BLaER1 treated with 17β-estradiol and CSF1 and Interleukin-3, amounts not matched to agents 10 nM and 100 nM (cell line): ENCODE measurements around the gene GPC5.

Source experiments
- H3K27ac ChIP-seq, 11 experiments: shearing (Covaris generic); formaldehyde crosslinking; 2 replicates each; pipeline ENCODE4 v1.8.1; 2022
- H3K27me3 ChIP-seq, 11 experiments: shearing (Covaris generic); formaldehyde crosslinking; 2 replicates each; pipeline ENCODE4 v1.8.1; 2022
- H3K36me3 ChIP-seq, 11 experiments: shearing (Covaris generic); formaldehyde crosslinking; 2 replicates each; pipeline ENCODE4 v1.8.1; 2022
- H3K4me1 ChIP-seq, 10 experiments: shearing (Covaris generic); formaldehyde crosslinking; 2 replicates each; pipeline ENCODE4 v1.8.1; 2022
- H3K4me2 ChIP-seq, 11 experiments: shearing (Covaris generic); formaldehyde crosslinking; 2 replicates each; pipeline ENCODE4 v1.8.1; 2022
- H3K4me3 ChIP-seq, 10 experiments: shearing (Covaris generic); formaldehyde crosslinking; 2 replicates each; pipeline ENCODE4 v1.8.1; 2022
- H3K9ac ChIP-seq, 11 experiments: shearing (Covaris generic); formaldehyde crosslinking; 2 replicates each; pipeline ENCODE4 v1.8.1; 2022
- H3K9me3 ChIP-seq, 11 experiments: shearing (Covaris generic); formaldehyde crosslinking; replicated peaks in 1 of 11; 2 replicates each; pipeline ENCODE4 v1.8.1; 2022
- H4K20me1 ChIP-seq, 11 experiments: shearing (Covaris generic); formaldehyde crosslinking; 2 replicates each; pipeline ENCODE4 v1.8.1; 2022
- Cebpa-rat ChIP-seq, 11 experiments: shearing (Covaris generic); IDR thresholded peaks; 2 replicates each; pipeline ENCODE4 v1.8.1; 2022

Gene GPC5

DNA sequence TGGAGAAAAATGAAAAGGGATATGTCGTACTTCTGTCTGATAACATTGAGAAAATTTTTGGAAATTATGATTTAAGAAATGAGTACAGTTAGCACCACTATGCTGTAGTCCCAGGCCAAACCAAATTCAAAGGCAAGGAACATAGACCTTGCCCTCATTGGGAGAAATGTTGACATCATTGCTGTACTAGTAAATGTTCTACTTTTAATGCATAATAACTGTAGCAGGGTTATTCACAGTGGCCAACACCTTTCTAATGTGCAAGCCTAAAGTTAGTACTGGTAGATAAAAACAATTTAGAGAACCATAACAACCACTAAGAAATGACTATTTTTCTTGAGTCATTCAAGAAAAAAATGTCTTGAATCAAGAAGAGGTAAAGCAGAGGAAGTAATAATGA is 1035.5 kb downstream of the GPC5 start:
- no peak for TF ChIP-seq Cebpa-rat (IDR thresholded peaks at IDR 0.05)
- no peak overlapping the region for H3K9ac ChIP-seq
- no peaks in the 10 kb centered on the region for H3K4me1 ChIP-seq
- H4K20me1 ChIP-seq: peaks cover 0 to 3% (median 0%) of the 10 kb centered on the region in 11 experiments; a peak in 1 of 22 replicates
- no peaks in the 10 kb centered on the region for H3K9me3 ChIP-seq
- no peaks in the 10 kb centered on the region for H3K27me3 ChIP-seq
- no peak overlapping the region for H3K27ac ChIP-seq
- H3K4me2 ChIP-seq: no peak overlapping the region
- H3K36me3 ChIP-seq: no peaks in the 10 kb centered on the region
- H3K4me3 ChIP-seq: no peak overlapping the region

DNA sequence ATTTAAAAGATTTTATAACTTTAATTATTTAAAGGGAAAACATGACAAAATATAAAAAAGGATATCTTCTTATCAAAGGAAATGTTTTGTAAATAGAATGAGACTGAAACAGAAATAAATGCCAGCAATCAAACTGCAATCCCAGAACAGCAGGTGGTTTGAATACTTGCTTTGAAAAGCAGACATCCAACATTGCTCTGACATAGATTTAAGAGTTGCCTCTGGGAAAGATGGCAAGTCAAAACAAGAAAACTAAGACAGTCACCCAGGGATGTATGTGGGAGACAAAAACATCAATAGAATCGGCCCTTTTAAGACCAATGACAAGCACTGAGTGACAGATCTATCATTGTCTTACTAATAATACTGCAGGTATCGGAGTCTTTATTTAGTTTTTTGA is 1038.5 kb downstream of the GPC5 start:
- H3K4me3 ChIP-seq: no peak overlapping the region
- H3K27me3 ChIP-seq: no peaks in the 10 kb centered on the region
- H3K9ac ChIP-seq: no peak overlapping the region
- no peaks in the 10 kb centered on the region for H3K4me1 ChIP-seq
- H3K4me2 ChIP-seq: no peak overlapping the region
- TF ChIP-seq Cebpa-rat (IDR thresholded peaks at IDR 0.05): no peak
- H3K27ac ChIP-seq: no peak overlapping the region
- peaks cover 0 to 3% (median 0%) of the 10 kb centered on the region in 11 experiments; a peak in 1 of 22 replicates for H4K20me1 ChIP-seq
- H3K36me3 ChIP-seq: no peaks in the 10 kb centered on the region
- H3K9me3 ChIP-seq: no peaks in the 10 kb centered on the region

DNA sequence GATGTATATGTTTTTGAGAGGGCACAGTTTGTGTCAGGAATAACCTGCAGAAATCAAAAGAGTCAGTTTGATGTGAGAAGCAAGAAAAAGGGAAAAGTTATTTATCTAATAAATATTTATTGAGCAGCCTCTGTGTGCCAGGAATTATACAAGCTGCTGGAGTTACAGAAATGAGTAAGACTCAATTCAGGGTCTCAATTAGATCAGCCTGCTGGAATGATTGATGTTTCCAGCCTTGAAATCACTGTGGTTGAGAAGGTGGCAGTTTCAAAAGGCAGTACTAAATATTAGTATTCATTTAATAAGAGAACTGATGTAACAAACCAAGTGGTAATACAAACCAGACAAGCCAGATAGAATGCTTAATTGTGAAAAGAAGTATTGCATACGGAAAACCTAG is 1045.8 kb downstream of the GPC5 start:
- Histone ChIP-seq H4K20me1 (no peaks in the 10 kb centered on the region), H3K27me3 (no peaks in the 10 kb centered on the region), H3K4me3 (no peak overlapping the region), H3K4me1 (no peaks in the 10 kb centered on the region), H3K9me3 (no peaks in the 10 kb centered on the region), H3K9ac (no peak overlapping the region), H3K27ac (no peak overlapping the region), H3K4me2 (no peak overlapping the region), H3K36me3 (no peaks in the 10 kb centered on the region)
- no peak for TF ChIP-seq Cebpa-rat (IDR thresholded peaks at IDR 0.05)

DNA sequence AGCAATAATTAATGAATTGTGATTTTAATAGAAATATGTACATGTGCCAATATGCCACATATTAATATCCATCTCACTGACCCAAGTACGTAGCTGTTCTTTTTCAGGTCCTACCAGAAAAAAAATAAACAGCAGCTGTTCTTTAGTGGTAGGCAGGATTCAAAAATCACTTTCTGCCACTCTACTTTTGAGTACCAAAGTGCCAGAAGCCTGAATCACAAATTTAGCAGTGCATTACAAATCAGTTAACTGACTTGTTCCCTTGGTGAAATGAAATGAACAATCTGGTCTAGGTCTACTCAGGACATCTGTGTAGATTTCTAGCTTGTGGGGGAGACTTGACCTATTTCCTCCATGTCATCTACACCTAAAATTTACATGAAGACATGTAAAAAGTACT is 1052.6 kb downstream of the GPC5 start:
- H4K20me1 ChIP-seq: no peaks in the 10 kb centered on the region
- H3K27me3 ChIP-seq: no peaks in the 10 kb centered on the region
- no peak overlapping the region for H3K4me2 ChIP-seq
- H3K27ac ChIP-seq: no peak overlapping the region
- TF ChIP-seq Cebpa-rat (IDR thresholded peaks at IDR 0.05): no peak
- no peaks in the 10 kb centered on the region for H3K9me3 ChIP-seq
- H3K9ac ChIP-seq: no peak overlapping the region
- H3K4me1 ChIP-seq: no peaks in the 10 kb centered on the region
- H3K36me3 ChIP-seq: no peaks in the 10 kb centered on the region
- no peak overlapping the region for H3K4me3 ChIP-seq

DNA sequence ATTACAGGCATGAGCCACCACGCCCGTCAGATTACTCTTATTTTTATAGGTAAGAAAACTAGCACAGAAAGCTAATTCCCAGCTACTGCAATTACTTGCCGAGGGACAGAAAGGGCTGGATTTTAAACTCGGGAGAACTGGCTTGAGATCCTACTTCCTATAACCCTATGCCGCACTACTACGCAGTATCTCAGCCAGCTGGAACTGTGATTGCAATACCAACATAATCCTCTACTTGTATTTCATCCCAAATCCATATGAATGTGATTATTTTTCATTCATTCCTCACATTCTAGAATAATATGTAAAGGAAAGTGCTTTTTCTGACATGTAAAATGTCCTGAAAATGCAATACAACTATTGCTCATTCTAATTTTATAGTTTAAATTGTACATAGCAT is 1054.4 kb downstream of the GPC5 start:
- Histone ChIP-seq H3K9me3 (no peaks in the 10 kb centered on the region), H3K4me2 (no peak overlapping the region), H3K27ac (no peak overlapping the region), H3K27me3 (no peaks in the 10 kb centered on the region), H4K20me1 (no peaks in the 10 kb centered on the region), H3K36me3 (no peaks in the 10 kb centered on the region), H3K4me1 (no peaks in the 10 kb centered on the region), H3K9ac (no peak overlapping the region), H3K4me3 (no peak overlapping the region)
- no peak for TF ChIP-seq Cebpa-rat (IDR thresholded peaks at IDR 0.05)

DNA sequence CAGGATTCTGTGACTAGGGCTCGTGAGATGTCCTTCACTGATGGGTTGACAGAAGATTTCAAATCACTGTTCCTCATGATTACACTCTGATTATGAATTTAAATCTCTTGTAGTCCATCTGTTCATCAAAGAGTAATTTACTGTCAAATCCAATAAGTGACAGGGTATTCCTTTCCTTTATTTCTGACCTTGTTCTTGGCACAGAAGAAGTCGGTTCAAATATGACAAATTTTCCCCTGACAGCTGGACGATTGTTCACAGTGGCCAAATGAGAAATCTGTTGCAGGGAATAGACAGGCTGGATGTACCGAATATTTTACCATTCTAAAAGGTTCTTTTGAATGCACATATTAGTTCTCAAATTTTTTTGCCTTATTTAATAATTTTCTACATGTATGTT is 1060.9 kb downstream of the GPC5 start:
- Histone ChIP-seq H3K9me3 (no peaks in the 10 kb centered on the region), H4K20me1 (no peaks in the 10 kb centered on the region), H3K4me2 (no peak overlapping the region), H3K4me3 (no peak overlapping the region), H3K9ac (no peak overlapping the region), H3K4me1 (peaks cover 0 to 8% (median 0%) of the 10 kb centered on the region in 10 experiments; a peak in 1 of 20 replicates), H3K27ac (no peak overlapping the region), H3K36me3 (no peaks in the 10 kb centered on the region), H3K27me3 (no peaks in the 10 kb centered on the region)
- no peak for TF ChIP-seq Cebpa-rat (IDR thresholded peaks at IDR 0.05)

DNA sequence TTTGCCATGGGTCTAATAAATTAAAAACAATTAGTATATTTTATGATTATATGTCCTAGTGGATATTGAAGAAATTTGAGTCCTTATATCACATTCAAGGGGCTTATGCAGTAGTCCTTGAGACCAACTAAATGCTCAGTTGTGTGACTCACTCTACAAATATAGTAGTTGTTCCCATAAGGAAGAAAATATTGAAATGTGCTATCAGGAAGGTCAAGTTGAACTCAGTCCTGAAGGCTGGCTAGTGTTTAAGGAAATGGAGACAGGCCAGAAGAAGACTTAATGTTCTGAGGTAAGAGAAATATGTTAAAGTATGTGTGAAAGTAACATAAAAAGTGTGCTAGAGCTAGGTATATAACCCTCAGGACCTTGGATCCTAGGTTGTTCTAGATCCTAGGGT is 1062.1 kb downstream of the GPC5 start:
- Histone ChIP-seq H3K27me3 (no peaks in the 10 kb centered on the region), H3K9me3 (no peaks in the 10 kb centered on the region), H4K20me1 (no peaks in the 10 kb centered on the region), H3K4me1 (peaks cover 0 to 8% (median 0%) of the 10 kb centered on the region in 10 experiments; a peak in 1 of 20 replicates), H3K27ac (no peak overlapping the region), H3K4me3 (no peak overlapping the region), H3K4me2 (no peak overlapping the region), H3K9ac (no peak overlapping the region), H3K36me3 (no peaks in the 10 kb centered on the region)
- TF ChIP-seq Cebpa-rat (IDR thresholded peaks at IDR 0.05): no peak

DNA sequence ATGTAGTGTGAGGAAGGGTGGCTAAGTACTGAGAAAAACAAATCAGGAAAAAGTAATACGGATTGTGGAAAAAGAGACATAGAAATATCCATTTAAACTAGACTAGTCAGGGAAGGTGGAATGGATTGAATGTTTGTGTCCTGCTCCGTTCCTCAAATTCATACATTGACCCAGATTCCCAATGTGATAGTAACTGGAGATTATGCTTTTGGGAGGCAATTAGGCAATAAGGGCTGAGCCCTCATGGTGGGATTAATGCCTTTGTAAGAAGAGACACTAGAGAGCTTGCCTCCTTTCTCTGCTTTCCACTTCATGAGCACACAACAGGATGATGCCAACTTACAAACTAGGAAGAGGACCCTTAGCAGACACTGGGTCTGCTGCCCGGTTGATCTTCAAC is 1063.0 kb downstream of the GPC5 start:
- no peak for TF ChIP-seq Cebpa-rat (IDR thresholded peaks at IDR 0.05)
- no peak overlapping the region for H3K9ac ChIP-seq

DNA sequence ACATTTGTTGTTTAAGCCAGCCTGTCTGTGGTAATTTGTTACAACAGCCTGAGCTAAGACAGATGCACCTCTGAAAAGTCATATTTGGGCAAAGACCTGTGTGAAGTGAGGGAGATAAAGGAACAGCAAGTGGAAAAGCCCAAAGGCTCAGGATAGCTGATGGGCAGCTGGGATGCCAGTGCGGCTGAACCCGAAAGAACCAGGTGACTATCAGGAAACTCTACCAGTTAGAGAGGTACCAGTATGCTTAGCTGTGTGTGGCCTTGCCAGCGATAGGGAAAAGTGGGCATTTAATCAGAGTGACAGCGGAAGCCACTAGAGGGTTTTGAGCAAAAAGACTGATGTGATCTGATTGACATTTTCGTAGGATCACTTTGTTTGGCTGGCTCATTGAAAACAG is 1063.4 kb downstream of the GPC5 start:
- no peak overlapping the region for H3K4me3 ChIP-seq
- H4K20me1 ChIP-seq: no peaks in the 10 kb centered on the region
- no peaks in the 10 kb centered on the region for H3K27me3 ChIP-seq
- no peaks in the 10 kb centered on the region for H3K9me3 ChIP-seq
- no peak overlapping the region for H3K27ac ChIP-seq
- H3K4me1 ChIP-seq: peaks cover 0 to 8% (median 0%) of the 10 kb centered on the region in 10 experiments; a peak in 1 of 20 replicates
- no peak overlapping the region for H3K4me2 ChIP-seq
- no peak overlapping the region for H3K9ac ChIP-seq
- H3K36me3 ChIP-seq: no peaks in the 10 kb centered on the region
- TF ChIP-seq Cebpa-rat (IDR thresholded peaks at IDR 0.05): no peak

More for the DNA sequence above, 1063.0 kb downstream of the GPC5 start:
- Histone ChIP-seq H3K27ac (no peak overlapping the region), H4K20me1 (no peaks in the 10 kb centered on the region), H3K9me3 (no peaks in the 10 kb centered on the region), H3K4me1 (peaks cover 0 to 8% (median 0%) of the 10 kb centered on the region in 10 experiments; a peak in 1 of 20 replicates), H3K36me3 (no peaks in the 10 kb centered on the region), H3K4me3 (no peak overlapping the region), H3K4me2 (no peak overlapping the region), H3K27me3 (no peaks in the 10 kb centered on the region)

DNA sequence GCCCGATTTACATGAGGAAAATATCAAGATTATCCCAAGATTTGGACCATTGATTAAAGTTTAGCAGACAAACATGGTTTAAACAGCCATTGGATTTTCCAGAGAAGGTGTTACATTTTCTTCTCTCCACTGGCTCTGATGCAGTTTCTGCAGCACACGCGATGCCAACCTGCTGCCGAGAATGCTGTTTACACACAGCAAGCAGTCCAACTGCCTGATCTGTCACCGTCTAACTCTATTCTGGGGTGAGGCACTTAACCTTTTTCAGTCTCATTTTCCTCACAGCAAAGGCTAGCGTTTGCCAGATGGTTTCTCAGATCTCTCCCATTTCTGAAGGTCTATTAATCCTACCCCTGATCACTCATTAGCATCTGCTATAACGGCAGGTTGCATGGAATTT is 1064.7 kb downstream of the GPC5 start:
- Histone ChIP-seq H3K27me3 (no peaks in the 10 kb centered on the region), H3K4me3 (no peak overlapping the region), H3K4me2 (no peak overlapping the region), H3K4me1 (peaks cover 0 to 8% (median 0%) of the 10 kb centered on the region in 10 experiments; a peak in 1 of 20 replicates), H3K27ac (no peak overlapping the region), H3K36me3 (no peaks in the 10 kb centered on the region), H3K9me3 (no peaks in the 10 kb centered on the region), H4K20me1 (no peaks in the 10 kb centered on the region), H3K9ac (no peak overlapping the region)
- no peak for TF ChIP-seq Cebpa-rat (IDR thresholded peaks at IDR 0.05)
